GM12874 (cell line): ENCODE results near the gene PADI1.

Experiments used
- TF ChIP-seq, protein P1 (sequence below): IDR thresholded peaks from 2 replicates; pipeline ENCODE4 v1.5.1; 2011; ENCODE audit warnings: low read depth, mild to moderate bottlenecking, control low read depth, low read length, moderate library complexity; ENCODE audit not compliant: insufficient read depth

Gene PADI1

GRCh38 chr1:17190010-17190995, 14.6 kb upstream of the PADI1 start:
- TF ChIP-seq, protein P1, sequence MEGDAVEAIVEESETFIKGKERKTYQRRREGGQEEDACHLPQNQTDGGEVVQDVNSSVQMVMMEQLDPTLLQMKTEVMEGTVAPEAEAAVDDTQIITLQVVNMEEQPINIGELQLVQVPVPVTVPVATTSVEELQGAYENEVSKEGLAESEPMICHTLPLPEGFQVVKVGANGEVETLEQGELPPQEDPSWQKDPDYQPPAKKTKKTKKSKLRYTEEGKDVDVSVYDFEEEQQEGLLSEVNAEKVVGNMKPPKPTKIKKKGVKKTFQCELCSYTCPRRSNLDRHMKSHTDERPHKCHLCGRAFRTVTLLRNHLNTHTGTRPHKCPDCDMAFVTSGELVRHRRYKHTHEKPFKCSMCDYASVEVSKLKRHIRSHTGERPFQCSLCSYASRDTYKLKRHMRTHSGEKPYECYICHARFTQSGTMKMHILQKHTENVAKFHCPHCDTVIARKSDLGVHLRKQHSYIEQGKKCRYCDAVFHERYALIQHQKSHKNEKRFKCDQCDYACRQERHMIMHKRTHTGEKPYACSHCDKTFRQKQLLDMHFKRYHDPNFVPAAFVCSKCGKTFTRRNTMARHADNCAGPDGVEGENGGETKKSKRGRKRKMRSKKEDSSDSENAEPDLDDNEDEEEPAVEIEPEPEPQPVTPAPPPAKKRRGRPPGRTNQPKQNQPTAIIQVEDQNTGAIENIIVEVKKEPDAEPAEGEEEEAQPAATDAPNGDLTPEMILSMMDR: no peak

GRCh38 chr1:17191990-17192242, 13.0 kb upstream of the PADI1 start:
- TF ChIP-seq, protein P1: no peak

DNA sequence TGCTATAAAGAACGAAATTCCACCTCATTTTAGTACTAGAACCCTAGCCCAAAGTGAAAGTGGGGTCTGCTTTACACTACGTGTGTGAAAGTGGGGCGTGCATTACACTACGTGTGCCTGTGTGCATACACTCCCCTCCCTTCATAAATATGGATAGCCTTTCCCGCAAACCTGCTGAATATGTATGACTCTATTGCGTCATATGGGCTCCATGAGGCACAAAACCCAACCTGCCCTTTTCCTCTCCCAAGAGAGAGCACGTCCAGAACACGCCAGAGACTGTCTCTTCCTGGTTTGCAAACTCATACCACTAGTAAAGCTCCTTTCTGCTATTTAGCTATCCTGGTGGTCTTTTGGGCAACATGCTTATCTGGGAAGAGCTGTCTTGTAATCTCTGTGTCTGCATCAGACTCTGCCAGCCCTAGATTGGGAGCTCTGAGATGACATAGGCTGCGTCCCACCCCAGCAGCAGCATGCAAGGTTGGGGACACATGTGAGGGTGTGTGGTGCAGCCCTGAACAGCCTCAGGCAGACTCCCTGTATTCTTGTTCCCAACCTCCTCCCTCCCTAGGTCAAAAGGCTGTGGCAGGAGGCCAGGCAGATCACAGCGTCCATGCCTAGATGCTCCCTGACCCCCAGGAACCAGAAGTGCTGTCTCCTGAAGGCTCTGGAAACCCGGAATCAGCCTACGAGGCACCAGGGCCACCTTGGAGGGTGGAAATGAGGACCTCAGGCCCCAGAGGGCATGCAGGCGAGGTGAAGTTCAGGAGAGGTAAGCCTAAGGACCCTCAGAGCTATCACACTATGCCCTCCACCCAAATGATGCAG, 12.3 kb upstream of the PADI1 start:
- TF ChIP-seq, protein P1: no peak

GRCh38 chr1:17193222-17194132, 11.5 kb upstream of the PADI1 start:
- TF ChIP-seq, protein P1: no peak

DNA sequence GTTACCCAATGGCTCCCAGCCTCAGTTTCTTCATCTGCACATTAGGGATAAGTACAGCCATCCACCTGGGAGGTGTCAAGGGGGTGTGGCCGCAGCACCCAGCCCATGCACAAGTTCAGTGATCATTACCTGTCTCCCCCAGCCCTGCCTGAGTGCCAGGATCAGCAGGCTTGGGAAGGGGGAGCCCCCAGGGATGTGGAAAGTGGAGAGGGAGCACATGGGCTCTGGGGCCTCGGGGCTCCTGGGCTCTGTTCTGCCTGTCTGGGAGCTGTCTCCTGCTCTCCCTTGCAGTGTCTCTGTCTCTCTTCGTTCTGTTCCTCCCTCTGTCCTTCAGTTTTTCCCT, 10.8 kb upstream of the PADI1 start:
- TF ChIP-seq, protein P1: no peak

- TF ChIP-seq, protein P1: no peak
These were observed 10.1 kb upstream of the PADI1 start for GRCh38 chr1:17194615-17195528.
